Small intestine (tissue), 7 donors: ENCODE results near the gene EPS15. TPM values are rescaled to one million over a fixed set of nuclear protein-coding genes. Genes with fewer than 3 reads are reported as not detected.
"Not testable (repeated sequence)": the region's sequence is repeated elsewhere in the genome, so short reads cannot be mapped to it uniquely, and the experiment has no call there.

Experiments used
- DNase-seq, 2 donors: peaks; one replicate each; pipeline versions ENCODE4 v3.0.0 to v3.0.0-alpha.2; 2013
- FAIRE-seq: peaks from 2 replicates; lab custom pipeline; 2012; peaks lifted over from hg19 to GRCh38; lab: Jason Lieb, UNC
- H3K27ac ChIP-seq, 3 donors: one replicate each; pipeline ENCODE4 v1.5.1; 2013; ENCODE audit warnings: low read length in 2 of 3, mild to moderate bottlenecking in 2 of 3, control low read depth in 1 of 3, inconsistent platforms in 1 of 3, low read depth in 1 of 3, moderate library complexity in 1 of 3
- H3K27me3 ChIP-seq, 3 donors: one replicate each; pipeline ENCODE4 v1.6.1; 2013; ENCODE audit warnings: low read length in 3 of 3, inconsistent platforms in 1 of 3; ENCODE audit not compliant: control insufficient read depth in 3 of 3, insufficient read depth in 3 of 3
- H3K36me3 ChIP-seq, 3 donors: one replicate each; pipeline ENCODE4 v1.6.1; 2013; ENCODE audit warnings: low read length in 3 of 3, inconsistent platforms in 1 of 3, low read depth in 1 of 3, mild to moderate bottlenecking in 1 of 3, moderate library complexity in 1 of 3; ENCODE audit not compliant: control insufficient read depth in 3 of 3, insufficient read depth in 2 of 3
- H3K4me1 ChIP-seq, 3 donors: one replicate each; pipeline ENCODE4 v1.6.1; 2013; ENCODE audit warnings: low read length in 2 of 3, inconsistent platforms in 1 of 3, low read depth in 1 of 3, mild to moderate bottlenecking in 1 of 3, moderate library complexity in 1 of 3; ENCODE audit not compliant: control insufficient read depth in 3 of 3, insufficient read depth in 2 of 3
- H3K4me3 ChIP-seq, 3 donors: one replicate each; pipeline ENCODE4 v1.5.1; 2013; ENCODE audit warnings: low read length in 3 of 3, control low read depth in 1 of 3, inconsistent platforms in 1 of 3, low read depth in 1 of 3, mild to moderate bottlenecking in 1 of 3, moderate library complexity in 1 of 3
- H3K9me3 ChIP-seq, 2 donors: one replicate each; pipeline ENCODE4 v1.6.1; 2013; ENCODE audit warnings: low read depth in 1 of 2, low read length in 1 of 2; ENCODE audit not compliant: control insufficient read depth in 2 of 2, insufficient read depth in 1 of 2
- WGBS, 3 donors: extraction: QIAGEN DNeasy Blood & Tissue Kit; methylation state at CpG; one replicate each; pipeline ENCODE4 v1.1.7; 2013; 5-methylcytosine and 5-hydroxymethylcytosine counted together
- polyA plus RNA-seq, 4 donors: library from polyadenylated mRNA; stranded (reverse) in 3 of 4; unstranded in 1 of 4; fragments of 200-250 nt in 3 of 4; fragments of 120-200 nt in 1 of 4; gene quantifications; one replicate each; pipeline versions ENCODE4 v1.2.1 to v1.2.3, GENCODE V29; 2013
- donor health status: healthy with polysubstance abuse.
- donor health status: control.
- donor health status: control.
- donor health status: Bipolar disorder and iron deficiency.
- donor health status: healthy.

EPS15 gene
- polyA plus RNA-seq, 4 donors, result 14.1 to 29.4 (median 15.2) TPM

DNA sequence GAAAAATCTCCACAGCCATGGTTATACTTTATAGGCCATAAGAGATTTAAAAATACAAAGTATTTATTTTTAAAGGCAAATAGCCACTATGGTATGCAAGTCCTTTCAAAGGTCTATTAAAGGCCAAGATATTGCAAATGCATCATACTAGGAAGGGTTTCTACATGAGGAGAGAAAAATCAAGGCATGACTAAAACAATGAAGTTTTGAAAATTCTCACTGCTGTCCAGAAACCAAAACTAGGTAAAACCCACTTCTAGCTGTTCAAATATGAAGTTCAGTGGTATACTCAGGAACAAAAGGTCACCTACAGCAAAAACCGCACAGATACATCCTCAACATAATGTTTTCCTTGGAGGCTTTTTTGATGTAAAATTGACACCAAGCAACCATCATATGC lies 75.0 kb downstream of the EPS15 start:
- Histone ChIP-seq H3K4me3 (no peak overlapping the region), H3K9me3 (no peaks in the 10 kb centered on the region), H3K27ac (no peak overlapping the region), H3K36me3 (peaks cover 0 to 8% (median 7%) of the 10 kb centered on the region in 3 donors), H3K4me1 (peaks cover 0 to 3% (median 0%) of the 10 kb centered on the region in 3 donors), H3K27me3 (no peaks in the 10 kb centered on the region)
- FAIRE-seq (no peak), DNase-seq (no peak)
- 69 to 91% (median 79%) methylated on average over 1 of the region's 1 CpG for WGBS, 3 donors

DNA sequence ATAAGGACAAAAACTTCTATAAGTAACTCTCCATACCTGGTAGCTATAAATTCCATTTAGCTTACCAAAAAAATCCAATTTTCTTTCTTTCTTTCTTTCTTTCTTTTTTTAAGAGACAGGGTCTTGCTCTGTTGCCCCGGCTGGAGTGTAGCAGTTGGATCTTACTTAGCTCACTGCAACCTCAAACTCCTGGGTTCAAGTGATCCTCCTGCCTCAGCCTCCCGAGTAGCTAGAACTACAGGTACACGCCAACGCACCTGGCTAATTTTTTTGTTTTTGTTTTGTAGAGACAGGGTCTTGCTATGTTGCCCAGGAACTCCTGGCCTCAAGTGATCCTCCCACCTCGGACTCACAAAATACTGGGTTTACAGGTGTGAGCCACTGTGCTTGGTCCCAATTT lies 75.5 kb downstream of the EPS15 start:
- Histone ChIP-seq H3K36me3 (peaks cover 0 to 11% (median 7%) of the 10 kb centered on the region in 3 donors), H3K9me3 (no peaks in the 10 kb centered on the region), H3K27me3 (no peaks in the 10 kb centered on the region), H3K4me1 (peaks cover 0 to 3% (median 0%) of the 10 kb centered on the region in 3 donors), H3K27ac (no peak overlapping the region), H3K4me3 (no peak overlapping the region)
- DNase-seq, result no peak
- FAIRE-seq, result no peak
- 95 to 100% (median 99%) methylated on average over 5 of the region's 5 CpGs for WGBS, 3 donors

DNA sequence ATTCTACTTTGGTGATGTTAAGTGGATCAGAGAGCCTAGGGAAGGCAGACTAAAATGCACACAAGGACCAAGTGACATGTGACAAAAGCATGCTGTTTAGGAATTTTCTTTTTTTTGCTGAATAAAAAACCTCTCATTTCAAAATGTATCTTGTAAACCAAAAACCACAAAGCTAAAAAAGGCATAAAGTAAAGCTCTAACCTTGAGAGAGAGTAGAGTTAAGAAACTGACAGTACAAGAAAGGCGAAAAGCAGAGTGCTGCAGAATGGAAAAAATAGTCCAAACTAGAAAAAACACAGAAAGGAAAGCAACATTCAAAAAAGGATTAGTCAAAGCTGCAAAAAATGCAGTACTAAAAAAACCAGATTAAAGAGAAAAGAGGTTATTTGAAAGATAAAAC lies 76.5 kb downstream of the EPS15 start:
- FAIRE-seq (no peak), DNase-seq (no peak)
- peaks cover 0 to 8% (median 7%) of the 10 kb centered on the region in 3 donors for H3K36me3 ChIP-seq
- H3K4me3 ChIP-seq, result no peak overlapping the region
- H3K27me3 ChIP-seq, result no peaks in the 10 kb centered on the region
- H3K4me1 ChIP-seq, result peaks cover 0 to 3% (median 0%) of the 10 kb centered on the region in 3 donors
- 63 to 85% (median 79%) methylated on average over 1 of the region's 1 CpG for WGBS, 3 donors
- H3K27ac ChIP-seq, result no peak overlapping the region
- no peaks in the 10 kb centered on the region for H3K9me3 ChIP-seq

DNA sequence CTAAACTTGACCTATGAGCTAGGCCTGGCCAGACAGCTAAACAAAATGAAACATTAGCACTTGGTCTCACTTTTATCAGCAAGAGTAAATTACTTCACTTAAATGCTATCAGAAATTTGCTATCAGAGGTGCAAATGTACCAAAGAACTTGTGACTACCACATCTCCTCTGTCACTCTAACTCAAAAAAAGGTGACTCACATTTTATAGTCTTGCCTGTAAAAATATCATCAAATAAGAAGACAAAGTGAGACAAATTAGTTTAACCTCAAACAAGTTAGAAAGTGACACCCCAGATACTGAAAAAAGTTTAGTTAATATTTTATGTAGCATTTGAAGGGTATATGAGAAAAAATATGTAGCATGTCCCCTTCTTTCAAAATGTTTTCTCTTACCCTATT lies 76.9 kb downstream of the EPS15 start:
- Histone ChIP-seq H3K27ac (no peak overlapping the region), H3K9me3 (no peaks in the 10 kb centered on the region), H3K27me3 (no peaks in the 10 kb centered on the region), H3K4me3 (no peak overlapping the region), H3K4me1 (peaks cover 0 to 3% (median 0%) of the 10 kb centered on the region in 3 donors), H3K36me3 (peaks cover 0 to 10% (median 5%) of the 10 kb centered on the region in 3 donors)
- DNase-seq (peak; percentile 17 to 35), FAIRE-seq (no peak)

DNA sequence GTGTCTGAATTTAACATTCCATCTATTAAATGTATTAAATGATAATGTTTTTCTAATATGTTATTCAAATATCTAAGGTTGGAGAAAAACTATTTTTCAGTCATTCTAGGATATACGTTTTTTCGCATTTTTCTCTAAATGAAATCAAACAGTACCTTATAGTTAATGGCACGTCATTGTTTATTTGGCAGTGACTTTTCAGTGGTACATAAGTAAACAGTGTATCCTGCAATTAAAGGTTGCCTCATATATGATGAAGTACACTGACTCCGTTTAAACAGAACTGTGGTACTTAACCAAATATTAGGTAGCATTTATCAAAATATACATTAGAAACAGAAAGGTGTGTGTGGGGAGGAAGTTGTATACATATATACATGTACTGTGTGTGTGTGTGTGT lies 79.2 kb downstream of the EPS15 start:
- DNase-seq (no peak), FAIRE-seq (no peak)
- Histone ChIP-seq H3K4me1 (peaks cover 0 to 11% (median 0%) of the 10 kb centered on the region in 3 donors), H3K27ac (no peak overlapping the region), H3K36me3 (peaks cover 0 to 11% (median 3%) of the 10 kb centered on the region in 3 donors), H3K9me3 (no peaks in the 10 kb centered on the region), H3K27me3 (no peaks in the 10 kb centered on the region), H3K4me3 (no peak overlapping the region)
- WGBS, 3 donors, result 72 to 89% (median 88%) methylated on average over 4 of the region's 4 CpGs

DNA sequence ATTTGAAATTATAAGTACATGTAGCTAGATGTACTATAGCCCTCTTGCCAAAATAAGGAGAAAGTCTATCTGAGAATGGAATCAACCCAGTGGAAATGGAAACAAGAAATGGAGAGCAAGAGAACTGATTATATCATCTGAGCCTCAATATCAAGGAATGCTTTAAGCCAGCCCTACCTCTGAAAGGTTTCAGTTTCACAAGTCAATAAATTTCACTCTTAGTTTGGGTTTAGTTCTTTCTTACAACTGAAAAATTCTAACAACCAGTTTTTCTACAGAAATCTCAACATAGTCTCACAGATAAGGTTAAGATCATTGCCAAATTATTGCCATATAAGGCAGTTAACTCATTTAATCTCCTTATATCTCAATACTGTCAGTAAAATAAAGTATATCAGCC lies 80.0 kb downstream of the EPS15 start:
- Histone ChIP-seq H3K27me3 (no peaks in the 10 kb centered on the region), H3K36me3 (peaks cover 0 to 14% (median 5%) of the 10 kb centered on the region in 3 donors), H3K27ac (peak overlapping the region in 1 of 3 donors; percentile 36), H3K9me3 (no peaks in the 10 kb centered on the region), H3K4me1 (peaks cover 0 to 11% (median 0%) of the 10 kb centered on the region in 3 donors), H3K4me3 (no peak overlapping the region)
- peak; percentile 31 to 57 for DNase-seq
- FAIRE-seq, result no peak

DNA sequence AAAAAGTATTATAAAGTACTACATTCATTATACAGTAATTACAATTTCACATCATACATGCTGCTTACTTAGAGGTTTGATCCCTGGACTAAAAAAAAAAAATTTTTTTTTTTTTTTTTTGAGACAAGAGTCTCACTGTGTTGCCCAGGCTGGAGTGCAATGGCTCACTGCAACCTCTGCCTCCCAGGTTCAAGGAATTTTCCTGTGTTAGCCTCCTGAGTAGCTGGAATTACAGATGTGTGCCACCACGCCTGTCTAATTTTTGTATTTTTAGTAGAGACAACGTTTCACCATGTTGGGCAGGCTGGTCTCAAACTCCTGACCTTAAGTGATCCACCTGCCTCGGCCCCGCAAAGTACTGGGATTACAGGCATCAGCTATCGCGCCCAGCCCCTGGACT lies 81.7 kb downstream of the EPS15 start:
- H3K9me3 ChIP-seq, DNase-seq, H3K27me3 ChIP-seq, H3K27ac ChIP-seq, H3K4me3 ChIP-seq, H3K4me1 ChIP-seq, FAIRE-seq: not testable (repeated sequence)
- H3K36me3 ChIP-seq, result peaks cover 0 to 11% (median 5%) of the 10 kb centered on the region in 3 donors
- 95 to 97% (median 96%) methylated on average over 6 of the region's 6 CpGs for WGBS, 3 donors

DNA sequence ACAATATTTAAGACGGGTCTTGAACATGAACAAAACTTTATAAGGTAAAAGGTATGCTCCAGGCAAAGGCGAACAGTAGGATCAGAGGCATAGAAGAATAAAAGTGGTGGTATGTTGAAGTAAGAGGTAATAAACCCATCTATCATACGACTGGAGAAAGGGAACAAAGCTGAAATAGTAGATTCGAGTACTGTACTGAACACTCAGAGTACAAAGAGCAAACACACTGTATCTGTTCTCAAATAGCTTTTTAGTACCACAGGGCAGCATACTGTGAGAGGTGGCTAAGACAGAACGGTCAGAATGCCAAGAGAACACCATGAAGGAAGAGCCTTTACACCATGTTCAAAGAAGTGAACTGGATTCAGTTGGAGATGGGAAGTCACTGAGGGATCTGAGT lies 83.2 kb downstream of the EPS15 start:
- peaks cover 0 to 8% (median 0%) of the 10 kb centered on the region in 3 donors for H3K4me1 ChIP-seq
- no peaks in the 10 kb centered on the region for H3K27me3 ChIP-seq
- WGBS, 3 donors, result 72 to 81% (median 78%) methylated on average over 5 of the region's 5 CpGs
- FAIRE-seq (no peak), DNase-seq (peak in 1 of 2 donors; percentile 52)
- H3K9me3 ChIP-seq, result no peaks in the 10 kb centered on the region
- H3K36me3 ChIP-seq, result peaks cover 0 to 11% (median 5%) of the 10 kb centered on the region in 3 donors
- H3K27ac ChIP-seq, result peak overlapping the region in 1 of 3 donors; percentile 19
- no peak overlapping the region for H3K4me3 ChIP-seq

DNA sequence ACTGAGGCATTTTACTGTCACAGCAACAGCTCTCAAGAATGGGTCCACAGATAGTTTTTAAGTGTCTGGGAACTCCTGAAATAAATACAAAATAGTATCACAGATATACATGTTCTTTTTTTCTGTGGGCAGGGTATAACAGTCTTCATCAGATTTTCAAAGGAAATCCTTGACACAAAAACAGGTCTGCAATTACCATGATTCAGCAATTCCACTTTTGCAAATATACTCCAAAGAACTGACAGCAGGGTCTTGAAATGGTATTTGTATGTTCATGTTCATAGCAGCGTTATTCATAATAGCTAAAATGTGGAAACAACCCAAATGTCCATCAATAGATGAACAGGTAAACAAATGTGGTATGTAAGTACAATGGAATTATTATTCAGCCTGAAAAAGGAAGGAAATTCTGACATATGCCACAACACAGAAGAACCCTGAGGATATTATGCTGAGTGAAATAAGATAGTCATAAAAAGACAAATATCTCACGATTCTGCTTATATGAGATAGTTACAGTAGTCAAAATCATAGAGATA lies 85.0 kb downstream of the EPS15 start:
- peaks cover 0 to 11% (median 0%) of the 10 kb centered on the region in 3 donors for H3K4me1 ChIP-seq
- 68 to 82% (median 75%) methylated on average over 2 of the region's 2 CpGs for WGBS, 3 donors
- DNase-seq, result no peak
- H3K9me3 ChIP-seq, result no peaks in the 10 kb centered on the region
- H3K27ac ChIP-seq, result peak overlapping the region in 1 of 3 donors; percentile 63
- no peak overlapping the region for H3K4me3 ChIP-seq
- peaks cover 0 to 12% (median 5%) of the 10 kb centered on the region in 3 donors for H3K36me3 ChIP-seq
- no peak for FAIRE-seq
- no peaks in the 10 kb centered on the region for H3K27me3 ChIP-seq
